Naive thymus-derived CD4-positive, alpha-beta T cell (primary cell): ENCODE measurements around the gene PHEX. TPM values are rescaled to one million over a fixed set of nuclear protein-coding genes. Genes with fewer than 3 reads are reported as not detected.

ENCODE experiments used
- ATAC-seq: fragments of 150-1000 bp; cut with Tn5 transposase; 2 replicates; pipeline ENCODE4 v1.10.0; 2021; ENCODE audit warnings: mild to moderate bottlenecking, moderate library complexity
- CTCF ChIA-PET: fragments of 350-600 bp; sonication (Branson Sonifier 250); formaldehyde crosslinking; loops from one replicate; lab custom pipeline; 2021; ENCODE audit warnings: antibody characterized with exemption; lab: Charles Lee
- POLR2A ChIA-PET: fragments of 350-600 bp; sonication (Branson Sonifier 250); formaldehyde crosslinking; loops from one replicate; lab custom pipeline; 2021; ENCODE audit warnings: antibody characterized with exemption, inconsistent platforms; lab: Charles Lee
- DNase-seq, 9 donors: peaks; one replicate each; pipeline versions ENCODE4 v3.0.0 to v3.0.0-alpha.2; 2020 to 2022; ENCODE audit warnings: mixed read lengths in 1 of 9
- H3K27ac ChIP-seq: one replicate; pipeline ENCODE4 v1.7.0; 2013; ENCODE audit warnings: mild to moderate bottlenecking, low read depth, low read length, moderate library complexity
- H3K27me3 ChIP-seq, 2 donors: one replicate each; pipeline ENCODE4 v1.7.0; 2013; ENCODE audit warnings: low read length in 2 of 2, mild to moderate bottlenecking in 2 of 2, moderate library complexity in 2 of 2; ENCODE audit not compliant: control insufficient read depth in 2 of 2, insufficient read depth in 2 of 2
- H3K36me3 ChIP-seq, 3 experiments: 1 replicate in 2 of 3; 2 replicates in 1 of 3; pipeline ENCODE4 v1.7.0; 2013; ENCODE audit warnings: low read length in 3 of 3, mild to moderate bottlenecking in 3 of 3, moderate library complexity in 1 of 3; ENCODE audit not compliant: insufficient read depth in 3 of 3, control insufficient read depth in 2 of 3
- H3K4me1 ChIP-seq, 2 donors: one replicate each; pipeline ENCODE4 v1.7.0; 2013; ENCODE audit warnings: low read length in 2 of 2, mild to moderate bottlenecking in 2 of 2, moderate library complexity in 1 of 2; ENCODE audit not compliant: control insufficient read depth in 2 of 2, insufficient read depth in 2 of 2
- H3K4me3 ChIP-seq: 2 replicates; pipeline ENCODE4 v1.7.0; 2013; ENCODE audit warnings: mild to moderate bottlenecking, low read length
- H3K9me3 ChIP-seq, 3 experiments: 1 replicate in 2 of 3; 2 replicates in 1 of 3; pipeline ENCODE4 v1.7.0; 2013; ENCODE audit warnings: low read length in 3 of 3; ENCODE audit not compliant: control insufficient read depth in 2 of 3
- H3K27ac Mint-ChIP-seq, 9 donors: one replicate each; pipeline ENCODE4 v1.8.0; 2020 to 2022; ENCODE audit warnings: mixed read lengths in 9 of 9, mild to moderate bottlenecking in 8 of 9, moderate library complexity in 5 of 9, inconsistent platforms in 2 of 9
- H3K27me3 Mint-ChIP-seq, 5 donors: one replicate each; pipeline ENCODE4 v1.8.0; 2021 to 2022; ENCODE audit warnings: mixed read lengths in 5 of 5, mild to moderate bottlenecking in 1 of 5
- H3K36me3 Mint-ChIP-seq, 5 donors: one replicate each; pipeline ENCODE4 v1.8.0; 2020 to 2022; ENCODE audit warnings: mixed read lengths in 5 of 5, mild to moderate bottlenecking in 3 of 5, inconsistent platforms in 1 of 5
- H3K4me1 Mint-ChIP-seq, 7 donors: one replicate each; pipeline ENCODE4 v1.8.0; 2020 to 2022; ENCODE audit warnings: mixed read lengths in 7 of 7, mild to moderate bottlenecking in 3 of 7, inconsistent platforms in 1 of 7
- H3K4me3 Mint-ChIP-seq, 10 donors: one replicate each; pipeline ENCODE4 v1.8.0; 2020 to 2022; ENCODE audit warnings: mild to moderate bottlenecking in 10 of 10, mixed read lengths in 10 of 10, moderate library complexity in 6 of 10, inconsistent platforms in 2 of 10
- H3K9me3 Mint-ChIP-seq, 11 donors: one replicate each; pipeline ENCODE4 v1.8.0; 2020 to 2022; ENCODE audit warnings: mixed read lengths in 11 of 11, mild to moderate bottlenecking in 4 of 11, inconsistent platforms in 1 of 11, moderate library complexity in 1 of 11
- intact Hi-C, 2 donors: fragments of 100-400 bp; cut with micrococcal nuclease; formaldehyde crosslinking; loops; one replicate each; pipeline ENCODE4 v1.15.1; 2023
- polyA plus RNA-seq, 2 donors: library from polyadenylated mRNA; unstranded; fragments of 300-500 nt; fragmentation: Illumina TruSeq; gene quantifications; one replicate each; pipeline ENCODE4 v1.2.3, GENCODE V29; 2021
- total RNA-seq, 6 experiments: library from RNA in 5 of 6; stranded (reverse) in 5 of 6; gene quantifications; 1 replicate in 5 of 6; 2 replicates in 1 of 6; pipeline ENCODE4 v1.2.3 and lab custom pipeline; 2021 to 2026

Gene PHEX
- total and polyA plus RNA-seq, 7 experiments from 2014 or later = 0.08 to 0.32 (median 0.12) TPM; not detected in 2

- POLR2A ChIA-PET = no interaction called here
- Mint-ChIP-seq H3K27me3 (no peaks in the 10 kb centered on the region), H3K4me1 (peaks cover 0 to 11% (median 6%) of the 10 kb centered on the region in 7 donors), H3K9me3 (no peaks in the 10 kb centered on the region), H3K4me3 (peak overlapping the region in 7 of 10 donors; percentile 57 to 77 (median 68)), H3K36me3 (no peaks in the 10 kb centered on the region), H3K27ac (no peak overlapping the region)
- ATAC-seq (peak; percentile 58), DNase-seq (peak in 6 of 9 donors; percentile 15 to 55 (median 45))
- H3K4me3 ChIP-seq = no peak overlapping the region
- no peaks in the 10 kb centered on the region for H3K9me3 ChIP-seq
- no peaks in the 10 kb centered on the region for H3K27me3 ChIP-seq
- no peaks in the 10 kb centered on the region for H3K4me1 ChIP-seq
- no peaks in the 10 kb centered on the region for H3K36me3 ChIP-seq
- CTCF ChIA-PET = interaction anchor here (0.7 to 1.2 kb wide), 4 partner anchors 35 to 151 kb away, joined by 3 to 4 read pairs (median 4); no protein-coding TSS in a partner anchor
- intact Hi-C loops = loop anchor here (1.0 to 2.0 kb wide), 4 partner anchors 56 to 612 kb away; no protein-coding TSS in a partner anchor
- no peak overlapping the region for H3K27ac ChIP-seq
Measured at GRCh38 chrX:22135994-22136684, 104.0 kb downstream of the PHEX start.

DNA sequence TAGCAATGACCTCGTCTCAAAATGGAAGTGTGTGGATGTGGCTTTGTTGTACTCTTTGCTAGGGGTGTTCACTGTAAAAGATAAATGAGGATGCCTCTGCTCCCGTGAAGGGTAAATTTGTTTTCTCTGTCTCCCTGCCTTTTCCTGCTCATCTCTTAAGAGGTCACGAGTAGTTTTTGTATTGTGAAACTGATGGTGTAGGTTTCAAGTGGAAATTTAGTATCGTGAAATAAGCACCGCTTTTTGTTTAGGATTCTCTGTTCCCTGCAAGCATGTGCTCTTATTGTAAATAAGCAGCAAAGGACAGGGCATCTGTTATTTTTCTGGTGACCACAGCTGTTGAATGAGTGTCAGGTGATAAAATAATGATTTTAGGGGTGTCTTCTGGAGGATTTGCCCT, 104.6 kb downstream of the PHEX start:
- Histone ChIP-seq H3K4me1 (no peaks in the 10 kb centered on the region), H3K27me3 (no peaks in the 10 kb centered on the region), H3K27ac (no peak overlapping the region), H3K9me3 (no peaks in the 10 kb centered on the region), H3K36me3 (no peaks in the 10 kb centered on the region), H3K4me3 (no peak overlapping the region)
- intact Hi-C loops = loop anchor here (1.0 to 2.0 kb wide), 4 partner anchors 56 to 612 kb away; no protein-coding TSS in a partner anchor
- no peak overlapping the region for H3K27ac Mint-ChIP-seq
- H3K4me3 Mint-ChIP-seq = peak overlapping the region in 3 of 10 donors; percentile 46 to 77 (median 60)
- peaks cover 0 to 11% (median 6%) of the 10 kb centered on the region in 7 donors for H3K4me1 Mint-ChIP-seq
- H3K9me3 Mint-ChIP-seq = no peaks in the 10 kb centered on the region
- ChIA-PET CTCF (interaction anchor here (0.7 to 1.1 kb wide), 3 partner anchors 54 to 602 kb away, joined by 3 read pairs; no protein-coding TSS in a partner anchor), POLR2A (no interaction called here)
- ATAC-seq = no peak
- no peak for DNase-seq
- H3K27me3 Mint-ChIP-seq = no peaks in the 10 kb centered on the region
- H3K36me3 Mint-ChIP-seq = no peaks in the 10 kb centered on the region

DNA sequence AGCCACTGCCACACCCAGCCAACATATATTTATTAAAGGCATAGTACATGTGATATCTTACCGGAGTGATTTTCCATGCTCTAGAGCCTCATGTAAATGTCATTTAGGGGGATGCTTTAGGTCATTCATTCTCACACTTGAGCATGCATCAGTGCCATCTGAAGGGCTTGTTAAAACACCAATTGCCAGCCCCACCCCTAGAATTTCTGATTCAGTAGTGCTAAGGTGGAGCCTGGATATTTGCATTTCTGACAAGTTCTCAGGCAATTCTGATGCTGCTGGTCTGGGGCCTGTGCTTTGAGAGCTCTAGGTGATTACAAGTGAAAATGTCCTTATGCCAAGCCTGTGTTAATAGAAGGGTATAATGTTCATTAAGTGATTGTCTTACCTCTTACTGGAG, 107.7 kb downstream of the PHEX start:
- no peaks in the 10 kb centered on the region for H3K9me3 Mint-ChIP-seq
- H3K36me3 Mint-ChIP-seq = no peaks in the 10 kb centered on the region
- H3K27ac Mint-ChIP-seq = no peak overlapping the region
- CTCF ChIA-PET = no interaction called here
- Histone ChIP-seq H3K9me3 (no peaks in the 10 kb centered on the region), H3K4me1 (no peaks in the 10 kb centered on the region), H3K27ac (no peak overlapping the region), H3K27me3 (no peaks in the 10 kb centered on the region), H3K36me3 (no peaks in the 10 kb centered on the region), H3K4me3 (no peak overlapping the region)
- intact Hi-C loops = no loop called here
- DNase-seq (no peak), ATAC-seq (no peak)
- H3K4me1 Mint-ChIP-seq = peaks cover 0 to 11% (median 6%) of the 10 kb centered on the region in 7 donors
- H3K4me3 Mint-ChIP-seq = no peak overlapping the region
- POLR2A ChIA-PET = no interaction called here
- no peaks in the 10 kb centered on the region for H3K27me3 Mint-ChIP-seq

- Mint-ChIP-seq H3K27me3 (no peaks in the 10 kb centered on the region), H3K9me3 (no peaks in the 10 kb centered on the region), H3K27ac (no peak overlapping the region), H3K36me3 (no peaks in the 10 kb centered on the region), H3K4me3 (no peak overlapping the region), H3K4me1 (peaks cover 0 to 7% (median 4%) of the 10 kb centered on the region in 7 donors)
- intact Hi-C loops = no loop called here
- ChIA-PET POLR2A (no interaction called here), CTCF (no interaction called here)
- Histone ChIP-seq H3K27me3 (no peaks in the 10 kb centered on the region), H3K36me3 (no peaks in the 10 kb centered on the region), H3K4me3 (no peak overlapping the region), H3K27ac (no peak overlapping the region), H3K9me3 (no peaks in the 10 kb centered on the region), H3K4me1 (no peaks in the 10 kb centered on the region)
- no peak for DNase-seq
- no peak for ATAC-seq
Measured at GRCh38 chrX:22141047-22141730, 109.1 kb downstream of the PHEX start.

DNA sequence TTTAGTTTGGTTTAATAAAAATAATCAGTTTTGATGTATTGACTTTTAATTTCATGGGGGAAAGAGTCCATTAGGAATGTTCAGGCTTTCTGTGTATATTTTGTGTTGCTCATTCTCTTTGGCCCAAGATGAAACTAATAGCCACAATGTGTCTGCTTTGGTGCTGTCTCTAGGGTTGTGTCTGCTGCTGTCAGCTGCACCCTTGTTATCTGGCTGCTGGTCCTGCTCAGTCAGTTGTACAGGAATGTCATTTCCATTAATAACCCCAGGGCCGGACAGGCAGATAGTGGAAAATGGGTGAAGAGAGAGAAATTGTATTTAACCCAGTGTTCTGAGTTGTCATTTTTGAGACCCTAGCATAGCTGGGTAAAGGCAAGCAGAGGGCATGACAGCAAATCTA, 115.1 kb downstream of the PHEX start:
- H3K9me3 Mint-ChIP-seq = no peaks in the 10 kb centered on the region
- no peaks in the 10 kb centered on the region for H3K27me3 ChIP-seq

DNA sequence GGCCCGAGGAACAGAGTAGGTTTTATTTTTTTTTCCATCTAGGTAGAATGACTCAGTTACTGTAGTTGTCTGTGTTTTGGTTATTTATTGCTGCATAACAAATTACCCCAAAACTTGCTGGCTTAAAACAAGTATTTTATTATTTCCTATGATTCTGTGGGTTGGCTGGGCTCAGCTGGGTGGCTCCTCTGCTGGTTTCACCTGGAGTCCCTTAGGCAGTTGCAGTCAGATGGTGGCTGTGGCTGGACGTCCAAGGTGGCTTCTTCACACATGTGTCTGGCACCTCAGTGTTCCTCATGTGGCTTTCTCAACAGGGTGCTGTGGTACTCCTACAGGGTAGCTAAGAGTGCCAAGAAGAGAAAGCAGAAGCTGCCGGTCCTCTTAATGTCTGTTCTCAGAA, 115.8 kb downstream of the PHEX start:
- Mint-ChIP-seq H3K4me3 (no peak overlapping the region), H3K36me3 (no peaks in the 10 kb centered on the region), H3K9me3 (no peaks in the 10 kb centered on the region), H3K27me3 (no peaks in the 10 kb centered on the region), H3K4me1 (no peaks in the 10 kb centered on the region), H3K27ac (no peak overlapping the region)
- no peaks in the 10 kb centered on the region for H3K36me3 ChIP-seq
- ChIA-PET CTCF (no interaction called here), POLR2A (no interaction called here)
- intact Hi-C loops = no loop called here
- no peak for ATAC-seq
- H3K4me1 ChIP-seq = no peaks in the 10 kb centered on the region
- no peak overlapping the region for H3K4me3 ChIP-seq
- no peak for DNase-seq
- no peaks in the 10 kb centered on the region for H3K9me3 ChIP-seq
- H3K27ac ChIP-seq = no peak overlapping the region
- H3K27me3 ChIP-seq = no peaks in the 10 kb centered on the region

More for the DNA sequence above, 115.1 kb downstream of the PHEX start:
- ChIA-PET POLR2A (no interaction called here), CTCF (no interaction called here)
- no peaks in the 10 kb centered on the region for H3K4me1 Mint-ChIP-seq
- intact Hi-C loops = no loop called here
- no peaks in the 10 kb centered on the region for H3K36me3 ChIP-seq
- no peaks in the 10 kb centered on the region for H3K27me3 Mint-ChIP-seq
- DNase-seq = no peak
- ATAC-seq = no peak
- peak overlapping the region in 1 of 9 donors; percentile 13 for H3K27ac Mint-ChIP-seq
- no peaks in the 10 kb centered on the region for H3K9me3 ChIP-seq
- H3K36me3 Mint-ChIP-seq = no peaks in the 10 kb centered on the region
- no peak overlapping the region for H3K27ac ChIP-seq
- no peak overlapping the region for H3K4me3 ChIP-seq
- H3K4me1 ChIP-seq = no peaks in the 10 kb centered on the region
- no peak overlapping the region for H3K4me3 Mint-ChIP-seq
